Mucosa of stomach (tissue), 1 donor: Measurements from ENCODE around the gene LIN7B.

Source experiments
- H3K27me3 ChIP-seq: one replicate; pipeline ENCODE4 v1.7.0; 2013; ENCODE audit warnings: mild to moderate bottlenecking, low read length; ENCODE audit not compliant: control insufficient read depth, insufficient read depth
- H3K36me3 ChIP-seq: one replicate; pipeline ENCODE4 v1.7.0; 2013; ENCODE audit warnings: low read length; ENCODE audit not compliant: control insufficient read depth, insufficient read depth
- H3K4me1 ChIP-seq: one replicate; pipeline ENCODE4 v1.7.0; 2013; ENCODE audit warnings: mild to moderate bottlenecking, low read length; ENCODE audit not compliant: control insufficient read depth, insufficient read depth
- H3K4me3 ChIP-seq: one replicate; pipeline ENCODE4 v1.7.0; 2013; ENCODE audit warnings: low read length
- H3K9ac ChIP-seq: one replicate; pipeline ENCODE4 v1.7.0; 2013; ENCODE audit warnings: mild to moderate bottlenecking, low read length, moderate library complexity
- H3K9me3 ChIP-seq: one replicate; pipeline ENCODE4 v1.7.0; 2013; ENCODE audit warnings: mild to moderate bottlenecking, low read length, moderate library complexity; ENCODE audit not compliant: control insufficient read depth
- donor health status: Pancreatic carcinoma.

The LIN7B gene

DNA sequence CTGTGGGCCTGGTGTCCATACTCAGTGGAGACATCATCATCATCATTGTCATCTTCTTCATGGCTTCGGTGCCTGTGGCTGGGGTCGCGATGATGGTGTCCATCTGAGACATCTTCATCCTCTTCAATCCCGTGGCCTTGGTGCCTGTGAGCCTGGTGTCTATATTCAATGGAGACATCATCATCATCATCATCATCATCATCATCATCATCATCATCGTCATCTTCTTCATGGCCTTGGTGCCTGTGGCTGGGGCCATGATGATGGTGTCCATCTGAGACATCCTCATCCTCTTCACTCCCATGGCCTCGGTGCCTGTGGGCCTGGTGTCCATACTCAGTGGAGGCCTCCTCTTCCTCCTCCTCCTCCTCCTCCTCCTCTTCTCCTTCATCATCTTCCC is 40.1 kb downstream of the LIN7B start:
- no peak overlapping the region for H3K4me3 ChIP-seq
- no peaks in the 10 kb centered on the region for H3K27me3 ChIP-seq

DNA sequence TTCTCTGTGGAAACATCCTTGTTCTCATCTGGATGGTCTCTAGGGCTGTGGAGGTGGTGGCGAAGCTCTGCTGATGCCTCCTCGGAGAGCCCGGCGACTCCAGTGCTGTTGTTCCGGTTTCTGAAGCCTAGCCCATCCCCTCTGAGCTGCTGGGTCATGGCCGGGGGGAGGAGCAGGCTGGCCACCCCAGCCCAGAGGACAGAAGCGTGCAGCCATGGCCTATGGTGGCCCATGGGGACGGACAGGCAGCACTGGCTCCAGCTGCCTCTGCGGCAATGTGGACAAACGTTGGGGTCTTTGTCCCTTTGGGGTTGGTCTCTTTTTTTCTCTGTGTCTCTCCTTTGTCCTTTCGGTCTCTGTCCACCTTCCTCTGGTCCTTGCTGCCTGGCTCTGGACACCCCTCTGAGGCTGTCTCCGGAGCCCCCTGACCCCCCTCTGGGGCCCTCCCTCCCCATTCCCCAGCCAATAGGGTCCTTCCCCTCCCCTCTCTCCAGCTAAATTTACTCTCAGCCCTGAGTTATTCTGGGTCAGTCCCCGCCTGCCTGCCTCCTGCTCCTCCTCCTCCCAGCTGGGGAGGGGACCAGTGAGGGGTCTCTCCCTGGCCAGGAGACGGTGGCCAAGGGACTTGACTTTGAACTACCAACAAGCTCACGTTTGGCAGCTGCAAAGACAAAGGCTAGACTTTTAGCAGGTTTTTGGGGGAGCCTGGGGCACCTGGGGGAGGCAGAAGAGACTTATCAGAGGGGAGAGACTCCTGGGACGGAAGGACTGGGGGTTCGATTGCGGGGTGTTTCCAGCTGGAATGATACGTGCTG is 41.0 kb downstream of the LIN7B start, which contains the start of gene HRC:
TSS of gene HRC (minus strand) at position 392 of the 815 bp plus-strand sequence. CDS start at position 233, 159 bp downstream.
- Histone ChIP-seq H3K4me1 (peaks cover 29% of the 10 kb centered on the region), H3K27me3 (no peaks in the 10 kb centered on the region), H3K4me3 (no peak within 1 kb of the TSS), H3K36me3 (no peaks in the 10 kb centered on the region), H3K9me3 (no peaks in the 10 kb centered on the region), H3K9ac (no peak within 1 kb of the TSS)

More for the DNA sequence above, 40.1 kb downstream of the LIN7B start:
- Histone ChIP-seq H3K9me3 (no peaks in the 10 kb centered on the region), H3K4me1 (peaks cover 27% of the 10 kb centered on the region), H3K36me3 (no peaks in the 10 kb centered on the region), H3K9ac (no peak overlapping the region)

DNA sequence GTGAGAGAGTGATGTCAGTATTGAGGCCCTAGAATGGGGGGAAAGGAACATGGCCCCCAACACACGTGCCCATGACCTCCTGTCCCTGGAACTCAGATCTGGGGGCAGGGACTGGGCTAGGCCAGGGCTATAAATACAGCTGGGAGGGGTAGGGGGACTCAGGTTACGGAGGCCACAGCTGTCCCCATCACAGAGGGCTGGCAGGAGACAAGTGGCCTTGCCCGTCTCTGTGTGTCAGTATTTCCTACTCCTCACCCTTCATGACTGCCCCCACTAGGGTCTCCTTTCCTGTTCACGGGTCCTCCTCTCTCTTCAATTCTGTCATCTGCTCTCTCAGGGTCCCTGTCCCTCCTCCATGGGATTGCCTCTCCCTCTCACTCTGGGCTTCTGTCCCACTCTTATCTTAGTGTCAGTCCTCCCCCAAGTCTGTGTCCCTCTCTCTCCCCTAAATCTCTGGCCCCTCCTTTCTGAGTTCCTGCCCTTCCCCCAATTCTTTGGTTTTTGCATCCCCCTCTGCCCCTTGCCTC is 41.7 kb downstream of the LIN7B start:
- Histone ChIP-seq H3K9ac (no peak overlapping the region), H3K27me3 (no peaks in the 10 kb centered on the region), H3K36me3 (no peaks in the 10 kb centered on the region), H3K4me1 (peaks cover 34% of the 10 kb centered on the region), H3K4me3 (no peak overlapping the region), H3K9me3 (no peaks in the 10 kb centered on the region)

DNA sequence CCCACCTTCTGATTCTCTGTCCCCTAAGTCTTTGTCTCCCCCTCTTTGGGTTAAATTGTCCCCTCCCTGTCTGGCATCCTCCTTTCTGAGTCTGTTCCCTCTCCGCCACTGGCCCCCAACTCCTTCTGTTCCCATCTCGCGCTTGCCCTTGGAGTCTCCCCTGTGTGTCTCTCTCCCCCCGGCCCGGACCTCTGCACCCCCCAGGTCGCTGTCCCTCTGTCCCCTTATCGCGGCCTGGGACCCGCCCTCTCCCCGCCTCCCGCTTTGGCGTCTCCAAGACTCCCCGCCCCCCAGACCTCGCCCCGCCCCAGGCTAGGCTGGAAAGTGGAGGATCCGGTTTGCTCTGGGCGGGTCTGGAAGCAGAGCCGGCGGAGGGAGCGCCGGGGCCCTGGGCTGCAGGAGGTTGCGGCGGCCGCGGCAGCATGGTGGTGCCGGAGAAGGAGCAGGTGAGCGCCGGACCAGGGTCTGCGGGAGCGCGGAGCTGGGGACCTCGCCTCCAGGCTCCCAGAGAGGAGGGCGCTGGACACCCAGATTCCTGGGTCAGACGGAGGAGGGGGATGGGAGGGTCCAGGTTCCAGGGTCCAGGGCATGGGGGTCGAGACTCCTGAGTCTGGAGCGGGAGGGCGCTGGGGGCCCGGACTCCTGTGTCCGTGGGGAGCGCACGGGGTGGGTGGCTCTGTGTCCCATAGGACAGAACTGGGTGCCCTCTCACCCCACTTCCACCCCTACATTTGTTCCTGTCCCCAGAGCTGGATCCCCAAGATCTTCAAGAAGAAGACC is 43.5 kb downstream of the LIN7B start, which contains the start of gene TRPM4:
TSS of gene TRPM4 (plus strand) at position 348 of the 780 bp plus-strand sequence. CDS start at position 423, 75 bp downstream.
- no peaks in the 10 kb centered on the region for H3K36me3 ChIP-seq
- H3K9me3 ChIP-seq = no peaks in the 10 kb centered on the region
- no peaks in the 10 kb centered on the region for H3K27me3 ChIP-seq
- peak within 1 kb of the TSS; percentile 65 for H3K9ac ChIP-seq
- peaks cover 32% of the 10 kb centered on the region for H3K4me1 ChIP-seq
- peak within 1 kb of the TSS; percentile 83 for H3K4me3 ChIP-seq

DNA sequence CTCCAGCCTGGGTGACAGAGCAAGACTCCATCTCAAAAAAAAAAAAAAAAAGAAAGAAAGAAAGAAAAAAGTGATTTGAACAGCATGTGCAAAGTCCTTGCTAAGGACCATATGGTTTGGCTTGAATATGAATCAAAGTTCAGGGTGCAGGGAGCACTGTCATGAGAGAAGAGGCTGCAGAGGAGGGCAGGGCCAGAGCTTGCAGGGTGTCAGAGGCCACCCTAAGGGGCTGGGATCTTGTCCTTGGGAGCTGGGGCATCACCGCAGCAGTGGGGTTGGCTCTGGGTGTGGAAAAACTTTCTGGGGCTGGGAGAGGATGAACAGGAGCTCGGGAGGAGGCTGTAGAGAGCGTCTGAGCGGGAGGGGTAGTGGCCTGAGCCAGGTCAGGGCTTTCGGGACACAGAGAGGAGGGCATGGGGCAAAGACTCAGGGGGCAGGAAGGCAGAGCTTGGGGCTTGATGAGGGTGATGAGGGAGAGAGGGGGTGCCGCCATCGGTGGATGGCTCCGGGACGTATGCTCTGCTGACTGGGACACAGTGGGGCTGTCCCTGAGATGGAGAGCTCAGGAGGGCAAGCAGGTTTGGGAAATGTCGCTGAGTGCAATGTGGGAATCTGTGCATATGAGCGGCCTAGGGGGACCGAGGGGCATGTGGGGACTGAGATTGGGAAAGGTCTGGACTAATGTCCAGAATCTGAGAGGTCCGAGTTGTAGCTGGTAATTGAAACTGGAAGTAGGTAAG is 46.5 kb downstream of the LIN7B start:
- H3K4me3 ChIP-seq = no peak overlapping the region
- H3K27me3 ChIP-seq = no peaks in the 10 kb centered on the region
- peaks cover 47% of the 10 kb centered on the region for H3K4me1 ChIP-seq
- H3K9ac ChIP-seq = no peak overlapping the region
- no peaks in the 10 kb centered on the region for H3K36me3 ChIP-seq
- no peaks in the 10 kb centered on the region for H3K9me3 ChIP-seq

DNA sequence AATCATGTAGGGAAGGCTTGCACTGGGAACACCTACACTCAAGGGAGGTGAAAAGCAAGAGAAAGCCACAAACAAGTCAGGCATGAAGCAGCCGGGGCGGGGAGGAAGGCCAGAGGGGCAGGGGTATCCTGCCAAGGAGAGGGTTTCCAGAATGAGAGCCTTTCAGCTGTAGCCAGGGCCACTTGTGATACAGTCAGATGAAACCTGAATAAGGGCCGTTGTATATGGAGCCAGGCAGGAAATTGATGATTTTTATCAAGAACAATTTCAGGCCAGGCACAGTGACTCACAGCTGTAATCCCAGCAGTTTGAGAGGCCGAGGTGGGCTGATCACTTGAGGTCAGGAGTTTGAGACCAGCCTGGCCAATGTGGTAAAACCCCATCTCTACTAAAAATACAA is 47.8 kb downstream of the LIN7B start:
- Histone ChIP-seq H3K27me3 (no peaks in the 10 kb centered on the region), H3K36me3 (no peaks in the 10 kb centered on the region), H3K9me3 (no peaks in the 10 kb centered on the region), H3K9ac (no peak overlapping the region), H3K4me1 (peaks cover 50% of the 10 kb centered on the region), H3K4me3 (no peak overlapping the region)

DNA sequence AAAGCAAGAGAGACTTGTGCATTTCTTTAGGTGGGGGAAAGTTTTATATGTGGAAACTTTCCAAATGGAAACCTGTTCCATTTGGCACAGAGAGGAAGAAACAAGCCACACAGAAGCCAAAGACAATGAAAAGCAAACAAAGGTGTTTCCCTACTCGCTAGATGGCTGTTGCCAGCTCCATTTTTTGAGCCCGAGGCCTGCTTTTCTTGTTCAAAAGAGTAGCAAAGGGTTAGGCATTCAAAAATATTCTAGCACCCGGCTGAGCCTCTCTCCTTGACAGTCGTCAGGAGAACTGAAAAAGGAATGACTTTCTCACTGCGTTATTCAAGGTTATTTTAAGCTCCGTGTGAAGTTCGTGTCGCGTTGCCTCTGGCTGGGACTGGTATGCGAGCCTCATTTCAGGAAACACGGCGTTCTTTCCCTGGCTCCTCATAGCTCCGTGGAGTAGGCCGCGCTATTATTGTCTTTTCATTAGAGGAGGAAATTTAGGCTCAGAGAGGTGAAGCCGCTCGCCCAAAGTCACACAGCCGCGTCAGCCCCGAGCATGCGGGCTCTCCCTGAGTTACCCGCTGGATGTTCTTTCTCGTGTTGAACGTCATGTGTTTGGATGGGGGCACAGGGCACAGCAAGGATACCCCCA is 51.1 kb downstream of the LIN7B start:
- Histone ChIP-seq H3K27me3 (no peaks in the 10 kb centered on the region), H3K9me3 (no peaks in the 10 kb centered on the region), H3K9ac (peak overlapping the region; percentile 85), H3K36me3 (no peaks in the 10 kb centered on the region), H3K4me3 (peak overlapping the region; percentile 36), H3K4me1 (peaks cover 32% of the 10 kb centered on the region)

DNA sequence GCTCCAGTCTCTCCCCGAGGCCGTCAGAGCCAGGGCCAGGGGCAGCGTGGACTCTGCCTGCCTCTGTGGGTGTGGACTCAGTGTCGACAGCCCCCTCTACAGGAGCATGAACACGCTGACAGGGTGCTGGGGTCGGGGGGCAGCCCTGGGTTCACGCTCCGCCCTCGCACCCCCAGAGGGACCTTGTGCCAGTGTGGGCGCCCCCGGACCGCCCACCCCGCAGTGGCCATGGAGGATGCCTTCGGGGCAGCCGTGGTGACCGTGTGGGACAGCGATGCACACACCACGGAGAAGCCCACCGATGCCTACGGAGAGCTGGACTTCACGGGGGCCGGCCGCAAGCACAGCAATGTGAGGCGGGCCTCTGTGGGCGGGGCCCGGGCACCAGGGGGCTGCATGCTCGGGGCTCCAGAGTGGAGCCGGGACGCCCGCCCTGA is 51.7 kb downstream of the LIN7B start:
- Histone ChIP-seq H3K9me3 (no peaks in the 10 kb centered on the region), H3K4me3 (peak overlapping the region; percentile 36), H3K9ac (peak overlapping the region; percentile 85), H3K4me1 (peaks cover 32% of the 10 kb centered on the region), H3K27me3 (no peaks in the 10 kb centered on the region), H3K36me3 (no peaks in the 10 kb centered on the region)

DNA sequence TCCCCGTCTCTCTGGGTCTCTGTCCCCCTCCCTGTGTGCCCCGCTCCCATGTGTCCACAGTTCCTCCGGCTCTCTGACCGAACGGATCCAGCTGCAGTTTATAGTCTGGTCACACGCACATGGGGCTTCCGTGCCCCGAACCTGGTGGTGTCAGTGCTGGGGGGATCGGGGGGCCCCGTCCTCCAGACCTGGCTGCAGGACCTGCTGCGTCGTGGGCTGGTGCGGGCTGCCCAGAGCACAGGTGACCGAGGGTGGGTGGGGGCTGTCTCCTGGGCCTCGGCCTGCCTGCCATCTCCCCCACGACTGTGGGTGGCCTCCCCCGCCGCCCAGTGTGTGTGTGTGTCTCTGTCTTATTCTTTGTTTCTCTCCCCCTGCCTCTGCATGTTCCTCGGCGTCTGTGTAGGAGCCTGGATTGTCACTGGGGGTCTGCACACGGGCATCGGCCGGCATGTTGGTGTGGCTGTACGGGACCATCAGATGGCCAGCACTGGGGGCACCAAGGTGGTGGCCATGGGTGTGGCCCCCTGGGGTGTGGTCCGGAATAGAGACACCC is 53.8 kb downstream of the LIN7B start:
- peaks cover 28% of the 10 kb centered on the region for H3K4me1 ChIP-seq
- no peaks in the 10 kb centered on the region for H3K36me3 ChIP-seq
- no peaks in the 10 kb centered on the region for H3K9me3 ChIP-seq
- no peak overlapping the region for H3K4me3 ChIP-seq
- no peaks in the 10 kb centered on the region for H3K27me3 ChIP-seq
- no peak overlapping the region for H3K9ac ChIP-seq
